HG02798 (cell line): ENCODE results near the gene IRF2BPL.

Experiments used
- ATAC-seq: cut with Tn5 transposase; IDR thresholded peaks from one replicate; pipeline ENCODE4 v1.9.1; 2021; ENCODE audit warnings: mild to moderate bottlenecking; ENCODE audit not compliant: unreplicated experiment, poor library complexity

Gene IRF2BPL

GRCh38 chr14:77028384-77029231 is at the start of gene IRF2BPL:
Gene IRF2BPL, minus strand, starts transcription at chr14:77028708. Its CDS starts 916 bp downstream, at chr14:77027792.
- ATAC-seq = peak; percentile 83

GRCh38 chr14:77077040-77077439 is 48.5 kb upstream of the IRF2BPL start:
- ATAC-seq = no peak

GRCh38 chr14:77076113-77076631 is 47.7 kb upstream of the IRF2BPL start:
- ATAC-seq = no peak

- no peak for ATAC-seq
Observed at GRCh38 chr14:77074969-77075368, 46.5 kb upstream of the IRF2BPL start.

- no peak for ATAC-seq
Observed at GRCh38 chr14:77071938-77072388, 43.5 kb upstream of the IRF2BPL start.

- ATAC-seq = no peak
Observed at GRCh38 chr14:77069551-77069950, 41.0 kb upstream of the IRF2BPL start.

GRCh38 chr14:77068517-77069200 is 40.2 kb upstream of the IRF2BPL start:
- no peak for ATAC-seq

- ATAC-seq = peak; percentile 50
Observed at GRCh38 chr14:77067632-77068516, 39.4 kb upstream of the IRF2BPL start.

- no peak for ATAC-seq
Observed at GRCh38 chr14:77066578-77067172, 38.2 kb upstream of the IRF2BPL start.

GRCh38 chr14:77065851-77066577 is 37.5 kb upstream of the IRF2BPL start:
- no peak for ATAC-seq

- no peak for ATAC-seq
Observed at GRCh38 chr14:77064521-77065178, 36.1 kb upstream of the IRF2BPL start.

- no peak for ATAC-seq
Observed at GRCh38 chr14:77063571-77064171, 35.2 kb upstream of the IRF2BPL start.

- ATAC-seq = no peak
Observed at GRCh38 chr14:77062261-77062660, 33.8 kb upstream of the IRF2BPL start.

- no peak for ATAC-seq
Observed at GRCh38 chr14:77061630-77062257, 33.2 kb upstream of the IRF2BPL start.

GRCh38 chr14:77059276-77059915 is 30.9 kb upstream of the IRF2BPL start:
- no peak for ATAC-seq

- ATAC-seq = no peak
Observed at GRCh38 chr14:77058785-77059184, 30.3 kb upstream of the IRF2BPL start.

GRCh38 chr14:77058117-77058516 is 29.6 kb upstream of the IRF2BPL start:
- ATAC-seq = no peak
